ENCODE measurements around the gene SCLY.
"Not testable (repeated sequence)": the region's sequence is repeated elsewhere in the genome, so short reads cannot be mapped to it uniquely, and the experiment has no call there.

SCLY gene

DNA sequence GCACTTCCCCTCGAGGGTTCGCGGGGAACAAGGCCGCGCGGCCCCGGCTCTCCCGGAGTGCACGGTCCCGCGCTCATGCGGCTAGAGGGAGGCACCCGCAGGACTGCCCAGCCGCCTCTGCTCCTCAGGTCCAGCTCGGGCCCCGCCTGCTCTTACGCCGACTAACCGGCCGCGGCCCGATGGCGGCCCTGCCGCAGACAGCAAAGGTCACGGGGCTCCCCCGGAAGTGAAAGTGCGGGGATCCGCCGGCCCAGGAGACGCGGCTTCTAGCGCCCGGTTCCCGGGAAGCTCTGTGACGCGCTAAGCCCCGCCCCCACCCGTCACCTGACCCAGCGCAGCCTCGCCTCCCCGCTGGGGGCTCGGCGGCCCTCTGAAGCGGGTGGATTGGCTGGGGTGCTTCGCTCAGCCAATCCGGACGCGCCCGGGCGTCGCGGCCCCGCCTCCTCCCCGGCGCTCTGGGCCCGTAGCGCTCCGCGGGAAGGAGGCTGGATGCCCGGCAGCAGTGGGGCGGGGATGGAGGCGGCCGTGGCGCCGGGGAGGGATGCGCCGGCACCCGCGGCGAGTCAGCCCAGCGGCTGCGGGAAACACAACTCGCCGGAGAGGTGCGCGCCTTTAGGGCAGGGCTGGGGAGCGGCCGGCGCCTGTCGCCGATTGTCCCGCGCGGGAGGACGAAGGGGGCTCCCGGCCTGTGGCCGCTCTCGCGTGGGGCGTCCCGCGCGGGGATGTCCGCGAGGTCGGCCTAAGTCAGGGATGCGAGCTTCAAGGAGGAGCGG lies at the start of gene SCLY:
TSS of gene SCLY (plus strand) at position 460 of the 773 bp plus-strand sequence. CDS start at position 514, 54 bp downstream.
- DNase-seq, result peak; percentile 97

DNA sequence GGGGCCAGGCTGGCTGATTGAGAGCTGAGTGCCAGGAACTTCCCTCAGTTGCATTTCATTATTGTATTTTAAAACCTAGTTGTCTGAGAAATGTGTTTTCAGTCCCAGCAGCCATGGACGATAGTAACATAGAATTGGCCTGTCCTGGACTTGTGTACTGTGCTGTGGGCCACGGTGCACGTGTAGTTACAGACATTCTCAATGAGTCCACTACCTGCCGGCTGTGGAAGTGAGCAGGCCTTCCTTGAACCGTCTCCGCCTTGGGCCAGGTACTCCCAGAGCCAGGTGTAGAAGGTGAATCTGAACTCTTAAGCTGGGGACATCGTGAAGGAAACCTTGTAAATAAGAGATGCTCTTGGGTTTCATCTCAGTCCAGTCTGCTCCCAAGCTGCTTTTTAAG lies 47.0 kb upstream of the SCLY start:
- DNase-seq, result no peak

- no peak for DNase-seq
Observed at GRCh38 chr2:238015705-238016104, 45.1 kb upstream of the SCLY start.

GRCh38 chr2:238016526-238016925 lies 44.3 kb upstream of the SCLY start:
- no peak for DNase-seq

DNA sequence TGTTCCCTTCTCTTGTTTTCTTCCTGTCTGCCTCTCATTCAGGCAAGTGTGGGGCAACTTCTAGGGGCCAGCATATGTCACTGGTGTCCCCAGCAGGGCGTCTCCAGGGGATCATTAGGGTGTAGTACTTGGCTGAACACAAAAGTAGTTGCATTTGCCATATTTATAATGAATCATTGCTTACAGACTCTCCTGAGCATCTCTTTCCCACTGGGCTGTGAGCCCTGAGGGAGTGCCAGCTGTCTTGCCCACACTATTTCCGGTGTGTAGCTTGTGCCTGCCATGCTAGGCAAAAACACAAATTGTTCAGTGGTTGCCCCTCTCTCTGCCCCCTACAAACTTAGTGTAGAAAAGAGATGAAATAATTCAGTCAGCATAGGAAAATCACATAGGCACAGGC lies 40.8 kb upstream of the SCLY start:
- no peak for DNase-seq

DNA sequence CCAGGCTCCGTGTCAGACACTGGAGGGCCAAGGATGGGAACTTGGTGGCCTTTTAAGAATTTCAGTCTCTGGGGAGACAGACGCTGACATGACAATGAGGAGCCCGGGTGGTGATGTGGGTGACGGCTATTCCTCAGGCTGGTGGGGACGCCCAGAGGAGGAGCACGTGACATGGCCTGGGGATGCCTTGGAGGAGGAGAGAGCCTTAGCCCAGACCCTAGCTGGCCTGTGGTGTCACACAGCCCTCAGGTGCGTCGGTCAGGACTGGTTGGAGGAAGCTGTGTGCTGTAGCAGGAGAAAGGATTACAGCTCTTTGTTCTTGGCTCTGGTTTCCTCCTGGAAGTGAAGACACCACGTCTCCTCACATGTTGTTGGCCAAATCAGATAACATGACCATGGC lies 40.0 kb upstream of the SCLY start:
- no peak for DNase-seq

- no peak for DNase-seq
Observed at GRCh38 chr2:238021327-238021726, 39.5 kb upstream of the SCLY start.

DNA sequence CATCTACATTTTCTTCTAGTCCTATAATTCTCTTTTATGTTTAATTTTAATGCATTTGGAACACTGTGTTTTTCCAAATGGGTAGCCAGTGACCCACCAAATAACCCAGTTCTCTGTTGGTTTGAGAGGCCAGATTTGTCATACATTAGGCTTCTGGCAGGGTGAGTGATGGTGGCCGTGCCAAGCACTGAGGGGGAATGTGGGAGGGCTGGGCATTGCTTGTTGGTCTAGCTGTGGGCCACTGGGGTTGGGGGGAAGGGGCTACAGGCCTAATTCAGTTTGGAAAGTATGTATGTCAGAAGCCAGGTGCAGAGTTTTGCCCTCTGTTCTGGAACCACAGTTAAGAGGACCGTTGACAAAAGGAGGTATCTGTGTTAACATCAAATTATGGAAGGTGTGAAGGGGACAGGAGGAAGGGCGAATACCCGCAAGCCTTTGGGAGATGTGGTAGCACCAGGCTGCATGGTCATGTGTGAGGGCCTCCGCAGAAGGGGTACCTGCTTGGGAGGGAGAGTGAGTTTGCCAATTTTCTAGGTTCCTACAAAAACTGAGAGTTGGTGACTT lies 38.1 kb upstream of the SCLY start:
- no peak for DNase-seq

- DNase-seq, result no peak
Observed at GRCh38 chr2:238023608-238024007, 37.2 kb upstream of the SCLY start.

GRCh38 chr2:238024986-238025385 lies 35.8 kb upstream of the SCLY start:
- DNase-seq, result no peak

- DNase-seq, result no peak
Observed at GRCh38 chr2:238025741-238026360, 35.0 kb upstream of the SCLY start.

DNA sequence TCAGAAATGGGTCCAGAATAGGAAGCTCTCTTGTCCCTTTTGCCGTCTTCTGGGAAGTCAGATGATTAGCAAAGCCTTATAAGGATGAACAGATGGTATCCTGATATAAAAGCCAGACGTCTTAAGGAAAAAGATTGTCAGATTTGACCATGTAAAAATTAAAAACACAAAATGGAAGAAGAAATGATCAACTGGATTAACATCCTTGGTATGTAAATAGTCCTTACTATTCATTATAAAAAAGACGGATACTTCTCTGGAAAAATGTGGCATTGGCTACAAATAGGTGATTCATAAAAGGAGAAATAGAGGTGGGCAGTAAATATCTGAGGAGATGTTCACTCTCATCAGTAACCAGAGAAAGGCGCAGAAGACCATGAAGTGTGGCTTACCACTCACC lies 33.7 kb upstream of the SCLY start:
- no peak for DNase-seq

GRCh38 chr2:238027591-238028415 lies 33.0 kb upstream of the SCLY start:
- no peak for DNase-seq

- no peak for DNase-seq
Observed at GRCh38 chr2:238029853-238030252, 30.9 kb upstream of the SCLY start.

DNA sequence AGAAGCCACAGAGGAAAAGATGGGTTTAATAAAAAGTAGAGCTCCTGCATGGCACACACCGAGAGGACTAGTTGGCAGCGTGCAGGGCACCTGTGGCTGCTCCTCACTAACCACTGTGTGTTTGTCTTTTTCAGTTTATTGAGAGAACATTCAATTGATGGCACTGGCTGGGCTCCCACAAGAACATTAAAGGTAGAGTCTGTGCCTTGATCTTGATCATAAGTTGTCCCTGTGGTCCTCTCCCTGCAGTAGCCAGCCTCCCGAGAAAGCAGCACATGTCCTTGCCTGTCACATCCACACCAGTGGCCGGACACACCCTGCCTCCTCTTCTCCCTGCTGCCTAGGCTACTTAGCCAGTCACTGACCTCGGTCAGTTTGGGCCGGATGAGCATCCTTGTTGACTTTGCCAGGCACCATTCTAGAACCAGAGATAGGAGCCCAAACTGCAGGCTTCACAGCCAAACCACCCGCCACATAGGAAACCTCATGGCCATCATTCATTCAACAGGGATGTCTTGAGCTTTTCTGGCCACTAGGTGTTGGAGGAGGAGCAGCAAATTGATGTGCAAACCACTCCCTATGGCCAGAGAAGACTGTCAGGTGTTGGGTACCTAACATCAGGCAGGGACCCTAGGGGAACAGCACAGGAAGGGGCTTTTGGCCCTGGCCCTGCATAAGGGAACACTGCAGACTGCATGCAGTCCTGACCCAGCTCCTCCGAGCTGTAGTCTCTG lies 30.2 kb upstream of the SCLY start:
- no peak for DNase-seq

GRCh38 chr2:238031751-238032150 lies 29.1 kb upstream of the SCLY start:
- DNase-seq, result no peak

GRCh38 chr2:238032755-238033337 lies 28.0 kb upstream of the SCLY start:
- no peak for DNase-seq

- DNase-seq, result not testable (repeated sequence)
Observed at GRCh38 chr2:238033991-238034390, 26.8 kb upstream of the SCLY start.

GRCh38 chr2:238038203-238038602 lies 22.6 kb upstream of the SCLY start:
- no peak for DNase-seq

DNA sequence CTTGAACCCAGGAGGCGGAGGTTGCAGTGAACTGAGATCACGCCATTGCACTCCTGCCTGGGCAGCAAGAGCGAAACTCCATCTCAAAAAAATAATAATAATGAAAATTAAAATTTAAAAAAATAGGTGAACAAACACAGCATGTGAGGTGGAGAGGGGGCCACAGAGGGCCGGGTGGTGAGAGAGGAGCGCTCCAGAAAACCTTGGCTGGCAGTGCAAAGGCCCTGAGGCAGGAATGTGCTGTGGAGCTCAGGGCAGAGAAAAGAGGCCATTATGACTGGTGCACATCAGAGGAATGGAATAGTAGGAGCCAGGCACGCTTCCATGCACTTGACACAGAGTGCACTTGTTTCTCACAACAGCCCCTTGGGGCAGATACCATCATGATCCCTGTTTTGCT lies 21.6 kb upstream of the SCLY start:
- DNase-seq, result no peak

DNA sequence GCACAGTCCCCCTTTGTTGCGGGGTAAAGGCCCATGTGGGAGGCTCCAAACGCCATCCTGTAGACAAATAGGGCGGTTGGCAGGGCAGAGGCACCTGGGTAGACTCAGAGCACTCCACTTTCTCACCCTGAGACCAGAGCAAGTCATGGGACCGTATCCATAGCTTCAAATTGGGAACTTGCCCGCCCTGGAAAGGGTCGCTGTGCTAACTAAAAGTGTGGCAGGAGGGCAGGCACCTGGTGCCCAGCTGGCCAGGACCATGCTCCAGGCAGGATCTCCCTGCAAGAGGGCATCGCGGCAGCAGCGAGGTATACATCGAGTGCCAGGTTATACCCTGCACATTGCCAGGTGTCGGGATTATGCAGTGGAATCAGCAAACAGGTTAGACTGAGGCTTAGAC lies 20.8 kb upstream of the SCLY start:
- no peak for DNase-seq

DNA sequence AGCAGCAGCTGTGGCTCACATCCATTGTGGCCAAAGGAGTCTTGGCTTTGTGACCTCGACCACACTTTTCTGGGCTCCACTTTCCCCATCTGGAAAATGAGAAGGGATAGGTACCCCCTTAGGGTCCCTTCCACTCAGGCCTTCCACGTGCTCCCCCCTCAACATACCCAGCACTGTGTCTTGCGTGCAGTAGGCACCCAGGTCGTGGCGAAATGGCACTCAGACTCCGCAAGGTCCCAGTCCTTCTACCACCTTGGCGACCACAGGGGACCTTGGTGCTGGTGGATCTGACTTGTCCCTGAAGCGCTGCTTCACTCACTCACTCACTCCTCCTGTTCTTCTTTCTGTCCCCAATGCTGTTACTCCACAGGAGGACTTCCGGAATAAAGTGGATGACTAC lies 19.9 kb upstream of the SCLY start:
- no peak for DNase-seq

All from CD4-positive, alpha-beta T cell treated with Interleukin-17A for 1 hour (primary cell).